Stimulated activated CD4-positive, alpha-beta T cell treated with anti-CD3 and anti-CD28 coated beads, TNF-alpha, amount 100 ng/mL, for 48 hours (primary cell): Measurements from ENCODE around the gene TAOK3.
"Not testable (repeated sequence)": the region's sequence is repeated elsewhere in the genome, so short reads cannot be mapped to it uniquely, and the experiment has no call there.

Experiments
- DNase-seq, 3 donors: peaks; one replicate each; pipeline ENCODE4 v3.0.0-alpha.2; 2020; ENCODE audit warnings: low read depth in 3 of 3

The TAOK3 gene

GRCh38 chr12:118372541-118373495 lies at the start of gene TAOK3:
Gene TAOK3 (minus strand): TSS chr12:118372907. CDS start chr12:118255567, 117,340 bp downstream.
- DNase-seq, result peak; percentile 94 to 97 (median 97)

DNA sequence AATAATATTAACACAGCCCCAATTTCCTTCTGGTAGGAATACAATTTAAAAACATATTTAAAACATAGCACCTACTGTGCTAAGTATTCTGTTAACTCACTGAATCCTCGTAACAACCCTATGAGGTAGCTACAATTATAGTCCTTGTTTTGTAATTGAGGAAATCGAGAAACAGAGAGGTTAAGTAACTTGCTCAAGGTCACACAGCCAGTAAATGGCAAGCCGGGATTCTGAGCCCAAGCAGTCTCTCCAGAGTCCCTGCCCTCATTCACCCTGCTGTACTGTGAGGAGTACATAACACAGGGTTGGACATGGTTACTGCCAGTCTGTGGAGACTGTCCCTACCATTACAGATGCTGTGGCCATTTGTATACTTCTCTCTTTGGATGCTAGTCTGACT lies 48.0 kb upstream of the TAOK3 start:
- no peak for DNase-seq

DNA sequence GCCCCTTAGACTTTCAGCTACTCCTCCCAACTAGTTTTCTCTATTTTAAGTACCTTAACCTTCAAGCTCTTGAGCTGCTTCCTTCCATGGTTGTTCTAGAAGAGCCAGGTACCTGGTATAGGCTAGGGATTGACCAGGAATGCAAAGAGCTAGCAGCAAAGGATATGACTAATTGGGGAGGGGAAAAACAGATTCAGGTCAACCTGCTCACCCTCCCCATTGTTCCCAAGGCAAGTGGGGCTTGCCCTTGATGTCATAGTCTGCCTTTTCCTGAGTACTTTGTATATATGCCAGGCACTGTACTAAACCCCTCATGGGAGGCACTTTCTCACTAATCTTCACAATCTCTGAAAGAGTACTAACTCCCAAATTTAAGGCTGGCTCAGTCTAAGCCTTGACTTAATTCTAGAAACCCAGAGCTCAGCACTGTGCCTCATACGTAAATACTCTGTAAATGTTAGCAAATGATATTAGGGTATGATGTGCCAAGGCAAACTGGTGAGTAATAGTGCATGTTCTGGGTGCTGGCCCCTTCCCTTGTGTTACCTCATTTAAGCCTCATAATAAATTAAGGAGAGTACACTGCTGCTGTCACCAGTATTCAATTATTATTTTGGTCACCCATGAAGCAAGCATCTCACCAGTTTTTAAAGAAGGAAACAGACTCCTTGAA lies 45.8 kb upstream of the TAOK3 start:
- no peak for DNase-seq

DNA sequence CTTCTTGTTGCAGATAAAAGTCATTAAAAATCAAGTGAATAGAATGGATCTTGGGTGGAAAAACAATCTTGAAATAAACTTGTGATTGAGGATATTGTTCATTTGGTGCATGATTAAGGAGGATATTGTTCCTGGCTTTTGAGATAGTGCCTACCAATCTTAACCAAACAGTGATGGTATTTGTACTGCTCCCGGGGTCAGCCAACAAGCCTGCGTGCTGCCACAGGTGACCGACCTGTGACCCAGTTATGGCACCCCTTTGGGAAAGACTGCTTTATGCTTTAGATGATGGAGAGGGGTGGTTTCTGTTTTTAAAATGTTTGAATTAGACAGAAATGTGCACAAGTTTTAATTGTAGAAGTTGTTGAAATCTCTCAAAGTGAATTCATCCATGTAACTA lies 45.2 kb upstream of the TAOK3 start:
- no peak for DNase-seq

- no peak for DNase-seq
Observed at GRCh38 chr12:118409834-118410233, 37.1 kb upstream of the TAOK3 start.

DNA sequence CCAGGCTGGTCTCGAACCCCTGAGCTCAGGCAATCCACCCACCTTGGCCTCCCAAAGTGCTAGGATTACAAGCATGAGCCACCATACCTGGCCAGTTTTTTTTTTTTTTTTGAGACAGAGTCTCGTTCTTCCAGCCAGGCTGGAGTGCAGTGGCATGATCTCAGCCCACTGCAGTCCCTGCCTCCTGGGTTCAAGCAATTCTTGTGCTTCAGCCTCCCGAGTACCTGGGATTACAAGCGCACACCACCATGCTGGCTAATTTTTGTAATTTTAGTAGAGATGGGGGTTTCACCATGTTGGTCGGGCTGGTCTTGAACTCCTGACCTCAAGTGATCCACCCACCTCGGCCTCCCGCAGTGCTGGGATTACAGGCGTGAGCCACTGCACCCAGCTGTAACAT lies 35.5 kb upstream of the TAOK3 start:
- not testable (repeated sequence) for DNase-seq

- peak; percentile 14 to 53 (median 19) for DNase-seq
Observed at GRCh38 chr12:118404876-118405521, 32.3 kb upstream of the TAOK3 start.

DNA sequence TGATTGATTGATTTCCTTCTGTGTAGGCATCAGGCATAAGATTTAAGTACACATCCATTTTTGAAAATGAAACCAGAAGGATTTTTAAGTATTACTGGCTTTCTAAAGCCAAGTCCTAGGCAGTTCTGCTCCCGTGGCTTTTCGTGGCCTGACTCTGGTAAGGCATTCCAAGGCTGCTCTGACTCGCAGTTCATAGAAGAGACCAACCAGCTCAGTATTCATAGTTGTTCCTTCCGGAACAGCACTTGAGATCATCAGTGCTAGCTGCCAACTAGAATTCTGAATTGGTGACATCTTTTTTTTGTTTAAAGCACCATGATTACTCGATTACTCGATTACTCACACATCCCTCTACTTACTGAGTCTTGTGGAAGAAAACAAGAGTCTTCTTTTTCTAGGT lies 29.5 kb upstream of the TAOK3 start:
- DNase-seq, result no peak

- DNase-seq, result no peak
Observed at GRCh38 chr12:118398940-118399339, 26.2 kb upstream of the TAOK3 start.

- no peak for DNase-seq
Observed at GRCh38 chr12:118398524-118398923, 25.8 kb upstream of the TAOK3 start.

DNA sequence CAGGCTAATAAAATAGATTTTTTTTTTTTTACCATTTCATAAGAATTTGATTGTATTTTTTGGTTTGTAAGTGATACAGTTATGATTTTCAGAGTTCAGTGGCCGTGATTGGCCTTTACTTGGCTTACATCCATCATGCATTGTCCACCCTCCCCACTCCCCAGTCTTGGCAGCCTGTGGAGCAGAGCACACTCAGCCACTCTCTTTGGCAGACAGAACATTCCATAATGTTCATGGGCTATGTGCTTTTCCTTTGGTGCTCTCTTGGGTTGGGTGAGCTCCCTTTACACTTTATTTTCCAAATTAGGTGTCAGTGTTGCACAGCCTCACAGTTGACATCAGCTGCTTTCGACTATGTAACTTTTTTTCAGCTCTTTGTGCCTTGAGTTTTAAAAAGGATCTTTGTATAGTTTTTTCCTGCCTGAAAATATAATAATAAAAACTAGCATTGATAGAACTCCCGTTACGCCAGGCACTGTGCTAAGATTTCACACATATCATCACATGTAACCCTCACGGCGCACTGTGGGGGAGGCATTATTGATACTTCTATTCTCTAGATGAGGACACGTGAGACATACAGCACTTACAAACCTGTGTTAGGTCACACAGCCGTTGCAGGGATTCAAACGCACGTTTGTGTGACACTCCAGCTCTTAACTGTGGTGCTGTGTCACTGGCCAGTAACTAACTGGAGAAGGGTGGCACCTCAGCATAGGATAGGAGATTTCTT lies 25.2 kb upstream of the TAOK3 start:
- no peak for DNase-seq

DNA sequence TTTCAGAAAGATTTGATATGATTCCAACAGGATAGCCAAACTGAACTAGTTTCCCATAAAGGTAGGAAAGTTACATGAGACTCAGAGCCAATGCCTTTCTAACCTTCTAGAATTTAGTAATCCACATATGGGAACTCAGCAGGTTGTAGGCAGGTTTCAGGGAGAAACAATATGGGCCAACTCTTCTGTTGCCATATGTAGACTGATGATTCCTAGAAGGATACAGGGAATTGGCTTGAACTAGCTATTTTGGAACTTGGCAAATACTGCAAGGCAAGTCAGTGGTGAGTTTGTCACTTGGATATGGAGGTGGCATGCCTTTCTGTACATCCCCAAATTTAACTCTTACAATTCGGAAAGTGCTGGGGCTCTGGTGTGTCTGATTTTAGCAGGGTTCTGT lies 19.1 kb upstream of the TAOK3 start:
- DNase-seq, result no peak

DNA sequence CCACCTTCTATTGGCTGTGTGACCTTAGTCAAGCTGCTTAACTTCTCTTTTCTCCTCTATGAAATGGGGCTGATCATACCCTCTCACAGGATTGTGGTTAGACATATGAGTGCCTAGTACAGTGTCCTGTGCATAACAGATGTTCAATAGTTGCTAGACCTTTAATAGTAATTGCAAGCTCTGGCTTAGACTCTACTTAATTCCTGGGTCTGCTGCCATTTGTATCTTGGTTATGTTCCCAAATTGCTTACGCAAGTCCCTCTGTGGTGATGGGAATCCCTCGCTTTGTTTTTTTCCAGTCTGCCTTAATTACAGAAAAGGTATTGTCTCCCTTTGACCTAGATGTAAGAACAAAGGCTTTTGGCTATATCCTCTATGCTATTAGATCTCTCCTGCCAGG lies 18.7 kb upstream of the TAOK3 start:
- DNase-seq, result no peak

DNA sequence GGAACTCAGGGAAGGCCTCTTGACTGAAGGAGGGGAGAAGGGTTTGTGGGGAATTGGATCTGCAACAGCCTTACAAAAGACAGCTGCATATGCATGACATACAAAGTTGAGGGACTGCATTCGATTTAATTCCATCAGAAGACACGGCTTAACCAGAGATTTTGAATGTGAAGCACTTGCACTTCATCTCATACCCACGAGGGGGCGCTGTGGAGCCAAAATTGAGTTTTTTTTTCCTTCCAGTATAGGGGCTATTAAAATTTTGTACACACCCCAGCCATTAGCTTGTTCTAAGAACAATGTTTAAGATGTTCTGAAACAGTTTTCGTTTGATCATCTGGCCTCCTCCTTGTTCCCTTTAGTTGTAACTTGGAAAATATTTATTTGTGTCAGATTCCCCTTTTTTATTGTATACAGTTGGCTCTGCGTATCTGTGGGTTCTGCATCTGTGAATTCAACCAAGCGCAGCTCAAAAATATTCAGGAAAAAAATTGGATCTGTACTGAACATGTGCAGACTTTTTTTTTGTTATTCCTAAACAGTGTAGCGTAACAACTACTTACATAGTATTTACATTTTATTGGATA lies 5.3 kb upstream of the TAOK3 start:
- peak in 2 of 3 donors; percentile 44 to 63 for DNase-seq

DNA sequence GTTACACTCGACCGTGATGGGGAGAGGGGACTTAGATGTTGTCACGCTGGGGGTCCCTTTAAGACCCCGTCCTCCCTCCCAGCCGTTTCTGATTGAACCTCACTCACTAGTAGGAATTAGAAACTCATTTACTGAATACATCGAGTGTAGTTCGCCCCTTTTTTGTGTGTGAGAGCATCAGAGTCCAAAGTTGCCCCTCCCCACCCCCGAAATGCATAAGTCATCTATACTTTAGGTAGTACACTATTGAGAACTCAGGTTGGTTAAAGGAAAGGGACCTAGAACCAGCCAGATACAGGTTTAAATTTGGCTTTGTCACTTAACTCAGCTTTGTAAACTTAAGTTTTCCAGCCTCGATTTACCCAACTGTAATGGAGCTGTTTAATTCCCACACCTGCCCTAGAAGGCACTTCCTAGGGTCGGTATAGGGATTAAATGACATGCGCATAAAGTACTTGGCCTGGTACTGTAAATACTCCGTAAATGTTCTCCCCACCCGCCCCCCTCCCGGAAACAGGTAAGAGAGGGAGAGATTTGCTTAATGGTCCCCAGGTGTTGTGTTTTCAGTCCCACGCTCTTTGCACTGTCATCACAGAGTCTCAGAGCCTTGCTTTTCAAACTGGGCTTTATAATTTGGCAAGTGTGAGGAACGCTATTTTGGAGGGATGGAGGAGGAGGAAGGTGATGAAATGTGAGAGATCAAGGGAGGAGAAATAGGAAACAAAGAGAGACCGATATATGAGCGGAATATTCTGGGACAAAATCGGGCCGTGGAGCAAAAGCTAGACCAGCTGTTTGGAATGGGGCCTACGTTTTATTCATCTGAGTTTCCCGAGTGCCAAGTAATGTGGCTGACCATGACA lies 4.5 kb upstream of the TAOK3 start:
- no peak for DNase-seq

DNA sequence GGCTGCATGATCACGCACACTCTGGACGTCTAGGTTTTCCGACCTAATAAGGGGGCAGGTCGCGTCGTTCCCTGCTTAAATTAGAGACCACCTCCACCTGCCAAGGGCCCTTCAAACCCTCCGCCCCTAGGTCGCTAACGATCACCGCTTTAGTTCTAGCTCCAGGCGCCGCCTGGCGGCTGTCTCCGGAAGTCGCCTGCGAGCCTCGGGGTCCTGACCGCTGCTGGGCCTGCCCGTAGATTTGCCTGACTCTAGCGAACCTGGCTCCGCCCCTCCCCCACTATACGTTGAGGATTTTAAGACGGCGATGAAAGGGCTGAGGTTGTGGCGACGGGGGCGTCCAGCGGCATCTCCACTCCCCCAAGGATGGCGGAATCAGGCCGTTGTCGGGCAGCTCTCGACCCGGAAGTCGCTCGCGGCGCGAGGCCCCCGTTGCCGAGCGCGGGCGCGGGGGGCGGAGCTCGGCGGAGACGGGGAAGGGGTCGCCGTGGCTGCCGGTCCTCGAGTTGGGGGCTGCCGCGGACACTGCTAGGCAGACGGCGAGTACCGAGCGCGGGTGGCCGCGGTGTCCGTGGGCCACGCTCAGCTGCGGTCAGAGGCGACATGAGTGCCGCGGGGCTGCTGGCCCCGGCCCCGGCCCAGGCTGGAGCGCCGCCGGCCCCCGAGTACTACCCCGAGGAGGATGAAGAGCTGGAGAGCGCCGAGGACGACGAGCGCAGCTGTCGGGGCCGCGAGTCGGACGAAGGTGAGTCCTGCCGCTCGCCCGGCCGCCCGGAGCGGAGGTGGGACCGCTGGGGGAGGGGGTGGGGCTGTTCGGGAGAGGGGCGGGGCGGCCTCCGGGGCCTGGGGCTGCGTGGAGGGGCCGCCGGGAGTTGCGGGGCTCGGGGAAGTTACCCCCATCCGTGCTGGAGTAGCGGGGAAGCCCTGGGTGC lies 3.6 kb upstream of the TAOK3 start, which contains the start of gene SUDS3:
TSS of gene SUDS3 (plus strand) at position 467 of the 932 bp plus-strand sequence. CDS start at position 604, 137 bp downstream.
- peak; percentile 83 to 90 (median 86) for DNase-seq

DNA sequence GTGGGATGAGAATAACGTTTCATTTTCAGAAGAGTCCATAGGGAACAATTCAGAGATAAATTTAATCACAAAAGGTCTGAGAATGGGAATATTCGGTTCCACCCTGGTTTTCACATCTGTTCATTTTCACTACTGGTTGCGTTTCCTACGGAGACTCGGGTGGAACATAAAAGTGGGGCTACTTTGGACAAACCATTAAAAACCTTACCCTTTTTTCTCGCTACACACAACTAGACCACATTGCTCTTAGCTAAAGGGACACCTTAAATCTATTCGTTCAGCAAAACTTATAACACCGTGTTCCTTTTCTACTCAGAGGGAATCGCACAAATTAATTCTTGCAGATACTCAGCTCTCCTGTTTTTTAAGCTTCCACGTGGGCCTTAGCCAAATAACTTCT lies 2.6 kb upstream of the TAOK3 start:
- DNase-seq, result no peak

DNA sequence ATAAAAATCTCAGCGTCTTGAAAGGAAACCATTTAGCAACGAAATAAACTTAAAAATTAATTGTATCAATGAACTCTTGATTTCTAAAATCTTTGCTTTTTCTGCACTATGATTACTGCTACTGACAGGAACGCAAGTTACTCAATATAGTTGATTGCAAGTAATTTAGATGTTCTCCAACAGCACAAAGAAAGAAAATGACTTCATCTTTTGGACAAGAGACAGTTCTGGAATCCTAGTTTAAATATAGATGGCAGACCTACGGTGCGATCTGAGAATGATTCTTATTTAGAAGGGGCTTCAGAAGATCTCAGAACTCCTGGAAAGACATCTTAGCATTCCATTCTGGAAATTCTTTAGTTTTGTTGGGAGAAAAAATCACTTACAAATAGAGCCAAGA lies 2.2 kb upstream of the TAOK3 start:
- DNase-seq, result no peak

DNA sequence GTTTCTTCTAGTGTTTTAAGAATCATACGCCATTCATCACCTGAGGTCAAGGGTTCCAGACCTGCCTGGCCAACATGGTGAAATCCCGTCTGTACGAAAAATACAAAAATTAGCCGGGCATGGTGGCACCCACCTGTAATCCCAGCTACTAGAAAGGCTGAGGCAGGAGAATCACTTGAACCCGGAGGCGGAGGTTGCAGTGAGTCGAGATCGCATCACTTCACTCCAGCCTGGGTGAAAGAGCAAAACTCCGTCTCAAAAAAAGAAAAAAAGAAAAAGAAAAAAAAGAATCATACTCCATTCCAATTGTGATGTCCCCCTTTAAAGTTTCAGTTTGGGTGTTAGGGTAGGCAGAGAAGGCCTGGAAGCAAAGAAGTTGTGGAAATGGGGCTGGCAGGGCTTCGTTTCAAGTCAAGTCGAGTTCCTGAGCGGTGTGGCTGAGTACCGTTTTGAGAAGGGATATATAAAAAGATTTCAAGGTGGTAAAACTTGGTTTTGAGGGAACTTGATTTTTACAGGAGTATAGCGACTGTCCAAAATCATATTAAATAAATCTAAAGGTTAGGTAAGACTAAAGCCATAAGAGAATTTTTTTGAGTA lies 1.5 kb upstream of the TAOK3 start:
- no peak for DNase-seq
